SK-N-SH treated with all-trans-retinoic acid at 6 μM for 48 hours (cell line): Measurements from ENCODE around the gene HDAC8.
"Not testable (repeated sequence)": the region's sequence is repeated elsewhere in the genome, so short reads cannot be mapped to it uniquely, and the experiment has no call there.

Experiments
- ATAC-seq: fragments of 200-7000 bp; cut with Tn5 transposase; 3 replicates; pipeline ENCODE4 v1.9.1; 2020; ENCODE audit warnings: mild to moderate bottlenecking, moderate library complexity
- ARNTL ChIP-seq: fragments of 450-650 bp; formaldehyde crosslinking; IDR thresholded peaks from 2 replicates; pipeline ENCODE4 v1.5.0; 2020; ENCODE audit warnings: low read depth, mild to moderate bottlenecking, moderate library complexity, borderline replicate concordance
- BACH2 ChIP-seq: fragments of 250-450 bp; sonication (Bioruptor Pico); IDR thresholded peaks from 2 replicates; pipeline ENCODE4 v1.9.0; 2021; ENCODE audit warnings: mild to moderate bottlenecking, borderline replicate concordance
- CSDC2 ChIP-seq: fragments of 250-450 bp; sonication (Bioruptor Pico); IDR thresholded peaks from 2 replicates; pipeline ENCODE4 v1.5.0; 2020; ENCODE audit warnings: mild to moderate bottlenecking, moderate library complexity
- ESRRG ChIP-seq: fragments of 250-450 bp; sonication (Bioruptor Pico); IDR thresholded peaks from 2 replicates; pipeline ENCODE4 v1.6.1; 2021; ENCODE audit warnings: mild to moderate bottlenecking
- GLIS3 ChIP-seq: fragments of 250-450 bp; sonication (Bioruptor Pico); IDR thresholded peaks from 2 replicates; pipeline ENCODE4 v1.5.0; 2020; ENCODE audit warnings: mild to moderate bottlenecking, moderate library complexity
- ISL1 ChIP-seq: fragments of 250-450 bp; sonication (Bioruptor Pico); IDR thresholded peaks from 2 replicates; pipeline ENCODE4 v2.1.2; 2022; ENCODE audit warnings: mild to moderate bottlenecking, moderate library complexity
- PATZ1 ChIP-seq: fragments of 250-450 bp; sonication (Bioruptor Pico); IDR thresholded peaks from 2 replicates; pipeline ENCODE4 v1.8.0; 2020; ENCODE audit warnings: mild to moderate bottlenecking, moderate library complexity, borderline replicate concordance
- POU6F1 ChIP-seq: fragments of 250-450 bp; sonication (Bioruptor Pico); IDR thresholded peaks from 2 replicates; pipeline ENCODE4 v1.8.0; 2021; ENCODE audit warnings: low read depth, mild to moderate bottlenecking, moderate library complexity, borderline replicate concordance
- SNAI2 ChIP-seq: fragments of 250-450 bp; sonication (Bioruptor Pico); IDR thresholded peaks from 2 replicates; pipeline ENCODE4 v1.5.0; 2020; ENCODE audit warnings: mild to moderate bottlenecking, moderate library complexity
- TCF4 ChIP-seq: fragments of 250-450 bp; sonication (Bioruptor Pico); IDR thresholded peaks from 2 replicates; pipeline ENCODE4 v1.8.0; 2021; ENCODE audit warnings: mild to moderate bottlenecking, moderate library complexity, borderline replicate concordance
- TOX ChIP-seq: fragments of 250-450 bp; sonication (Bioruptor Pico); IDR thresholded peaks from 2 replicates; pipeline ENCODE4 v1.8.0; 2021; ENCODE audit warnings: mild to moderate bottlenecking, moderate library complexity, borderline replicate concordance
- TSHZ2 ChIP-seq: fragments of 250-450 bp; sonication (Bioruptor Pico); IDR thresholded peaks from 2 replicates; pipeline ENCODE4 v1.5.0; 2020; ENCODE audit warnings: mild to moderate bottlenecking, moderate library complexity
- ZC3H10 ChIP-seq: fragments of 250-450 bp; sonication (Bioruptor Pico); IDR thresholded peaks from 2 replicates; pipeline ENCODE4 v1.5.1; 2021; ENCODE audit warnings: mild to moderate bottlenecking, moderate library complexity
- ZFP3 ChIP-seq: fragments of 250-450 bp; sonication (Bioruptor Pico); IDR thresholded peaks from 2 replicates; pipeline ENCODE4 v1.5.0; 2020; ENCODE audit warnings: mild to moderate bottlenecking, moderate library complexity
- ZFP30 ChIP-seq: fragments of 450-650 bp; formaldehyde crosslinking; IDR thresholded peaks from 2 replicates; pipeline ENCODE4 v1.5.0; 2022; ENCODE audit warnings: mild to moderate bottlenecking, moderate library complexity
- ZNF565 ChIP-seq: fragments of 450-650 bp; formaldehyde crosslinking; conservative IDR thresholded peaks from 2 replicates; pipeline ENCODE4 v1.5.0; 2020; ENCODE audit warnings: low read depth, mild to moderate bottlenecking, moderate library complexity
- ZNF70 ChIP-seq: fragments of 450-650 bp; formaldehyde crosslinking; IDR thresholded peaks from 2 replicates; pipeline ENCODE4 v1.5.0; 2020; ENCODE audit warnings: mild to moderate bottlenecking, moderate library complexity
- ZNF8 ChIP-seq: fragments of 450-650 bp; formaldehyde crosslinking; IDR thresholded peaks from 2 replicates; pipeline ENCODE4 v1.5.0; 2020; ENCODE audit warnings: mild to moderate bottlenecking, moderate library complexity

HDAC8 gene

GRCh38 chrX:72346302-72346949, 226.2 kb downstream of the HDAC8 start (continued):
- TF ChIP-seq ISL1 (CRISPR knock-in tag) (no peak), ZNF70 (CRISPR knock-in tag) (no peak), BACH2 (CRISPR knock-in tag) (no peak), ZNF8 (CRISPR knock-in tag) (no peak), TOX (CRISPR knock-in tag) (no peak), TCF4 (no peak)

- no peak for ATAC-seq
- TF ChIP-seq SNAI2 (CRISPR knock-in tag), result no peak
- TF ChIP-seq ZC3H10 (CRISPR knock-in tag), result no peak
Measured at GRCh38 chrX:72340626-72341025, 232.0 kb downstream of the HDAC8 start.

GRCh38 chrX:72340041-72340440, 232.6 kb downstream of the HDAC8 start:
- TF ChIP-seq ARNTL (CRISPR knock-in tag) (no peak), POU6F1 (CRISPR knock-in tag) (no peak), ZFP30 (CRISPR knock-in tag) (no peak), ZNF565 (CRISPR knock-in tag) (no peak), ZFP3 (CRISPR knock-in tag) (no peak), GLIS3 (CRISPR knock-in tag) (no peak)
- ATAC-seq, result no peak

- no peak; the same call in 2 of the 3 replicates for ATAC-seq
Measured at GRCh38 chrX:72330131-72330530, 242.5 kb downstream of the HDAC8 start.

GRCh38 chrX:72326605-72327300, 245.9 kb downstream of the HDAC8 start:
- no peak for ATAC-seq
- TF ChIP-seq TCF4, result no peak
- TF ChIP-seq ZC3H10 (CRISPR knock-in tag), result no peak
- TF ChIP-seq TSHZ2 (CRISPR knock-in tag), result no peak

More at GRCh38 chrX:72330131-72330530, 242.5 kb downstream of the HDAC8 start:
- TF ChIP-seq CSDC2, result no peak
- TF ChIP-seq SNAI2 (CRISPR knock-in tag), result no peak
- no peak for TF ChIP-seq TOX (CRISPR knock-in tag)
- no peak for TF ChIP-seq BACH2 (CRISPR knock-in tag)
- no peak for TF ChIP-seq ZNF8 (CRISPR knock-in tag)
- no peak for TF ChIP-seq ZFP3 (CRISPR knock-in tag)
- TF ChIP-seq PATZ1 (CRISPR knock-in tag), result no peak
- no peak for TF ChIP-seq ZC3H10 (CRISPR knock-in tag)
- TF ChIP-seq ESRRG (CRISPR knock-in tag), result no peak
- TF ChIP-seq TCF4, result no peak
- TF ChIP-seq, all 23 proteins: peak for 0

GRCh38 chrX:72319651-72320050, 253.0 kb downstream of the HDAC8 start:
- not testable (repeated sequence) for ATAC-seq
